Osteoblast (primary cell): ENCODE results near the gene TLCD4. TPM values are rescaled to one million over a fixed set of nuclear protein-coding genes. Genes with fewer than 3 reads are reported as not detected.

Experiments
- DNase-seq: peaks from one replicate; pipeline ENCODE4 v3.0.0; 2011; ENCODE audit warnings: low spot score, mixed read lengths; ENCODE audit not compliant: insufficient read length; ENCODE audit errors: missing footprints
- H2AFZ ChIP-seq: 2 replicates; pipeline ENCODE4 v1.6.0; 2011; ENCODE audit warnings: mild to moderate bottlenecking, low read length
- H3K27ac ChIP-seq: 2 replicates; pipeline ENCODE4 v1.5.1; 2011; ENCODE audit warnings: mild to moderate bottlenecking, low read depth, low read length, moderate library complexity
- H3K27me3 ChIP-seq: 2 replicates; pipeline ENCODE4 v1.6.0; 2012; ENCODE audit warnings: mild to moderate bottlenecking, control low read depth, inconsistent platforms, low read length, moderate library complexity; ENCODE audit not compliant: insufficient read depth
- H3K36me3 ChIP-seq: 2 replicates; pipeline ENCODE4 v1.5.1; 2011; ENCODE audit warnings: mild to moderate bottlenecking, low read length, control low read depth, moderate library complexity; ENCODE audit not compliant: insufficient read depth
- H3K4me1 ChIP-seq: 2 replicates; pipeline ENCODE4 v1.5.1; 2011; ENCODE audit warnings: mild to moderate bottlenecking, low read length, control low read depth, moderate library complexity; ENCODE audit not compliant: insufficient read depth
- H3K4me2 ChIP-seq: 2 replicates; pipeline ENCODE4 v1.6.0; 2011; ENCODE audit warnings: mild to moderate bottlenecking, low read length; ENCODE audit not compliant: insufficient read depth
- H3K4me3 ChIP-seq: fragments of 200-600 bp; sonication (generic); 3 replicates; pipeline ENCODE4 v1.5.1; 2012; ENCODE audit warnings: mild to moderate bottlenecking, low read length, inconsistent platforms; ENCODE audit not compliant: insufficient read depth
- H3K79me2 ChIP-seq: 2 replicates; pipeline ENCODE4 v1.6.0; 2012; ENCODE audit warnings: mild to moderate bottlenecking, low read length, control low read depth, inconsistent platforms; ENCODE audit not compliant: insufficient read depth
- H3K9me3 ChIP-seq: 2 replicates; pipeline ENCODE4 v1.5.1; 2011; ENCODE audit warnings: low read depth, low read length, control low read depth
- H4K20me1 ChIP-seq: 2 replicates; pipeline ENCODE4 v1.6.0; 2012; ENCODE audit warnings: mild to moderate bottlenecking, low read length, control low read depth; ENCODE audit not compliant: insufficient read depth
- CTCF ChIP-seq: IDR thresholded peaks from 2 replicates; pipeline ENCODE4 v1.5.1; 2011; ENCODE audit warnings: mild to moderate bottlenecking, low read depth, low read length, moderate library complexity; ENCODE audit errors: extremely low read depth
- total RNA-seq: library from RNA; depleted of rRNA; stranded (reverse); fragments of >200 nt; gene quantifications from 2 replicates; pipeline ENCODE4 v1.2.3, GENCODE V29; 2012

The TLCD4 gene
- total RNA-seq, 1 donor, result 2.2 TPM

GRCh38 chr1:95126366-95126765 lies 9.2 kb downstream of the TLCD4 start:
- Histone ChIP-seq H3K36me3 (no peaks in the 10 kb centered on the region), H3K27ac (no peak overlapping the region), H3K4me3 (no peak overlapping the region), H3K79me2 (no peaks in the 10 kb centered on the region), H3K4me1 (no peaks in the 10 kb centered on the region), H3K9me3 (no peaks in the 10 kb centered on the region), H3K27me3 (no peaks in the 10 kb centered on the region), H3K4me2 (no peak overlapping the region), H4K20me1 (no peaks in the 10 kb centered on the region), H2AFZ (no peak overlapping the region)
- TF ChIP-seq CTCF, result no peak
- no peak for DNase-seq

- no peaks in the 10 kb centered on the region for H3K79me2 ChIP-seq
- H3K4me3 ChIP-seq, result no peak overlapping the region
- H3K9me3 ChIP-seq, result no peaks in the 10 kb centered on the region
- H3K27ac ChIP-seq, result no peak overlapping the region
- TF ChIP-seq CTCF, result no peak
- no peak overlapping the region for H2AFZ ChIP-seq
- H3K4me1 ChIP-seq, result no peaks in the 10 kb centered on the region
- no peak for DNase-seq
- no peaks in the 10 kb centered on the region for H3K36me3 ChIP-seq
- H3K4me2 ChIP-seq, result no peak overlapping the region
- no peaks in the 10 kb centered on the region for H4K20me1 ChIP-seq
- no peaks in the 10 kb centered on the region for H3K27me3 ChIP-seq
Observed at GRCh38 chr1:95126846-95127245, 9.7 kb downstream of the TLCD4 start.

GRCh38 chr1:95127380-95127779 lies 10.2 kb downstream of the TLCD4 start:
- Histone ChIP-seq H3K9me3 (no peaks in the 10 kb centered on the region), H3K4me1 (no peaks in the 10 kb centered on the region), H3K27me3 (no peaks in the 10 kb centered on the region), H2AFZ (no peak overlapping the region), H4K20me1 (no peaks in the 10 kb centered on the region), H3K36me3 (no peaks in the 10 kb centered on the region), H3K79me2 (no peaks in the 10 kb centered on the region), H3K27ac (no peak overlapping the region), H3K4me2 (no peak overlapping the region), H3K4me3 (no peak overlapping the region)
- TF ChIP-seq CTCF, result no peak
- no peak for DNase-seq

GRCh38 chr1:95132762-95133161 lies 15.6 kb downstream of the TLCD4 start:
- H3K9me3 ChIP-seq, result no peaks in the 10 kb centered on the region
- H3K79me2 ChIP-seq, result no peaks in the 10 kb centered on the region
- H3K4me1 ChIP-seq, result no peaks in the 10 kb centered on the region
- no peaks in the 10 kb centered on the region for H3K27me3 ChIP-seq
- no peak overlapping the region for H3K4me3 ChIP-seq
- TF ChIP-seq CTCF, result no peak
- no peaks in the 10 kb centered on the region for H4K20me1 ChIP-seq
- H3K27ac ChIP-seq, result no peak overlapping the region
- DNase-seq, result no peak
- H3K36me3 ChIP-seq, result no peaks in the 10 kb centered on the region
- no peak overlapping the region for H3K4me2 ChIP-seq
- no peak overlapping the region for H2AFZ ChIP-seq
